OCI-LY3 (cell line): Measurements from ENCODE around the gene SLC13A3.

ENCODE experiments used
- H2AFZ ChIP-seq: fragments of 200-600, 300-600 bp; shearing (Covaris generic); 2 replicates; pipeline ENCODE4 v1.6.0; 2014; ENCODE audit warnings: antibody characterized with exemption, low read depth, low read length
- H3K27ac ChIP-seq: fragments of 200-600, 300-600 bp; sonication (generic); 2 replicates; pipeline ENCODE4 v1.5.1; 2014; ENCODE audit warnings: mild to moderate bottlenecking, low read length, moderate library complexity, mixed read lengths
- H3K27me3 ChIP-seq: fragments of 200-600, 300-600 bp; sonication (generic); 2 replicates; pipeline ENCODE4 v1.6.1; 2014; ENCODE audit warnings: low read depth, low read length, mixed read lengths
- H3K36me3 ChIP-seq: fragments of 200-600, 300-600 bp; sonication (generic); replicated peaks from 2 replicates; pipeline ENCODE3; 2014; ENCODE audit warnings: low read depth, low read length, mixed read lengths
- H3K4me1 ChIP-seq: fragments of 300-600, 200-600 bp; sonication (generic); 2 replicates; pipeline ENCODE4 v1.6.1; 2014; ENCODE audit warnings: low read length, mixed read lengths
- H3K4me2 ChIP-seq: fragments of 200-600, 300-600 bp; sonication (generic); 2 replicates; pipeline ENCODE4 v1.6.1; 2014; ENCODE audit warnings: low read length, mixed read lengths
- H3K4me3 ChIP-seq: fragments of 300-600, 200-600 bp; sonication (generic); 2 replicates; pipeline ENCODE4 v1.5.1; 2014; ENCODE audit warnings: antibody characterized with exemption, mild to moderate bottlenecking, low read length, moderate library complexity
- H3K79me2 ChIP-seq: fragments of 300-600, 200-600 bp; shearing (Covaris generic); 2 replicates; pipeline ENCODE4 v1.6.1; 2014; ENCODE audit warnings: mild to moderate bottlenecking, low read length, mixed read lengths
- H3K9ac ChIP-seq: fragments of 300-600, 200-600 bp; shearing (Covaris generic); 2 replicates; pipeline ENCODE4 v1.6.0; 2014; ENCODE audit warnings: mild to moderate bottlenecking, low read length, moderate library complexity
- H3K9me3 ChIP-seq: fragments of 200-600, 300-600 bp; shearing (Covaris generic); 2 replicates; pipeline ENCODE4 v1.6.1; 2014; ENCODE audit warnings: low read length, mixed read lengths; ENCODE audit not compliant: insufficient read depth
- H4K20me1 ChIP-seq: fragments of 200-600, 300-600 bp; sonication (generic); 2 replicates; pipeline ENCODE4 v1.6.1; 2016; ENCODE audit warnings: low read length, mixed read lengths; ENCODE audit not compliant: insufficient read depth
- EZH2phosphoT487 ChIP-seq: fragments of 200-600 bp; shearing (Covaris generic); IDR thresholded peaks from 2 replicates; pipeline ENCODE4 v1.6.1; 2018; ENCODE audit warnings: antibody characterized with exemption, mixed run types, low read depth
- TF ChIP-seq, protein P1 (sequence below): fragments of 200-600, 300-600 bp; sonication (generic); IDR thresholded peaks from 2 replicates; pipeline ENCODE4 v1.5.1; 2014; ENCODE audit warnings: antibody characterized with exemption, low read length, low read depth

The SLC13A3 gene

DNA sequence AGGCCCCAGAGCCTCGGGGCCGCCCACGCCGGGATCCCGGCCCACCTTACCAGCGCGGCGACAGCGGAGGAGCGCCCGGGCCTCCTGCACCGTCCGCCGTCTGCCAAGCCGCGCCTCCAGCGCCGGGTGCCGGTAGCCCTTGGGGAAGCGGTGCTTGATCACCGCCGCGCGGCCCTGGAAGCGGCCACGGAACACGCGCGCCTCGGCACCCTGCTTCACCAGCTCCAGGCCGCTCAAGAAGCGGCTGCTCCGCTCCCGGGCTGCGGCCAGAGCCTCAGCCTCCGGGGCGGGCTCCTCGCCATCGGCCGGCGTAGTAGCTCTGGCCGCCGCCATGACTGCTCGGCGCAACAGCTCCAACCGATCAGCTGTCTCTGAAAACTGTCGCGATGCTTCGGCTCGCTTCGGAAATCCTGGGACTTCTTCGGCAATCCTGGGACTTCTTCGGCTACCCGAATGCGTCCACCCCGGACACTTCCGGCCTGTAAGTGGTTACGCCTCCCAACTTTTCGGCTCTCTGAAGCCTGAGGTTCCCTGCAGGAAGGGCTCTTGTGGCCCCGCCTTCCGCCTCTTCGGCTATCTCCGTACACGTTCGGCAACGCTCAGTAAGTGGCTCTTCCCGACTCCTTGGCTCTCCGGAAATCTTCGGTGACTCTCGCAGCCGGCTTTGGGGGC lies 38.0 kb upstream of the SLC13A3 start, which contains the start of gene TP53RK:
TP53RK (minus strand) TSS at position 363 of the 672 bp plus-strand sequence; CDS start at position 333, 30 bp downstream.
- Histone ChIP-seq H3K4me2 (peak within 1 kb of the TSS; percentile 91), H3K79me2 (peaks cover 51% of the 10 kb centered on the region), H3K4me3 (peak within 1 kb of the TSS; percentile 79), H3K9me3 (no peaks in the 10 kb centered on the region), H3K27me3 (no peaks in the 10 kb centered on the region), H2AFZ (peak within 1 kb of the TSS; percentile 79), H3K4me1 (peaks cover 25% of the 10 kb centered on the region), H3K36me3 (peaks cover 31% of the 10 kb centered on the region), H3K27ac (peak within 1 kb of the TSS; percentile 56), H3K9ac (peak within 1 kb of the TSS; percentile 77), H4K20me1 (peaks cover 31% of the 10 kb centered on the region)
- TF ChIP-seq EZH2phosphoT487 = no peak
- TF ChIP-seq, protein P1, sequence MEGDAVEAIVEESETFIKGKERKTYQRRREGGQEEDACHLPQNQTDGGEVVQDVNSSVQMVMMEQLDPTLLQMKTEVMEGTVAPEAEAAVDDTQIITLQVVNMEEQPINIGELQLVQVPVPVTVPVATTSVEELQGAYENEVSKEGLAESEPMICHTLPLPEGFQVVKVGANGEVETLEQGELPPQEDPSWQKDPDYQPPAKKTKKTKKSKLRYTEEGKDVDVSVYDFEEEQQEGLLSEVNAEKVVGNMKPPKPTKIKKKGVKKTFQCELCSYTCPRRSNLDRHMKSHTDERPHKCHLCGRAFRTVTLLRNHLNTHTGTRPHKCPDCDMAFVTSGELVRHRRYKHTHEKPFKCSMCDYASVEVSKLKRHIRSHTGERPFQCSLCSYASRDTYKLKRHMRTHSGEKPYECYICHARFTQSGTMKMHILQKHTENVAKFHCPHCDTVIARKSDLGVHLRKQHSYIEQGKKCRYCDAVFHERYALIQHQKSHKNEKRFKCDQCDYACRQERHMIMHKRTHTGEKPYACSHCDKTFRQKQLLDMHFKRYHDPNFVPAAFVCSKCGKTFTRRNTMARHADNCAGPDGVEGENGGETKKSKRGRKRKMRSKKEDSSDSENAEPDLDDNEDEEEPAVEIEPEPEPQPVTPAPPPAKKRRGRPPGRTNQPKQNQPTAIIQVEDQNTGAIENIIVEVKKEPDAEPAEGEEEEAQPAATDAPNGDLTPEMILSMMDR = no peak

DNA sequence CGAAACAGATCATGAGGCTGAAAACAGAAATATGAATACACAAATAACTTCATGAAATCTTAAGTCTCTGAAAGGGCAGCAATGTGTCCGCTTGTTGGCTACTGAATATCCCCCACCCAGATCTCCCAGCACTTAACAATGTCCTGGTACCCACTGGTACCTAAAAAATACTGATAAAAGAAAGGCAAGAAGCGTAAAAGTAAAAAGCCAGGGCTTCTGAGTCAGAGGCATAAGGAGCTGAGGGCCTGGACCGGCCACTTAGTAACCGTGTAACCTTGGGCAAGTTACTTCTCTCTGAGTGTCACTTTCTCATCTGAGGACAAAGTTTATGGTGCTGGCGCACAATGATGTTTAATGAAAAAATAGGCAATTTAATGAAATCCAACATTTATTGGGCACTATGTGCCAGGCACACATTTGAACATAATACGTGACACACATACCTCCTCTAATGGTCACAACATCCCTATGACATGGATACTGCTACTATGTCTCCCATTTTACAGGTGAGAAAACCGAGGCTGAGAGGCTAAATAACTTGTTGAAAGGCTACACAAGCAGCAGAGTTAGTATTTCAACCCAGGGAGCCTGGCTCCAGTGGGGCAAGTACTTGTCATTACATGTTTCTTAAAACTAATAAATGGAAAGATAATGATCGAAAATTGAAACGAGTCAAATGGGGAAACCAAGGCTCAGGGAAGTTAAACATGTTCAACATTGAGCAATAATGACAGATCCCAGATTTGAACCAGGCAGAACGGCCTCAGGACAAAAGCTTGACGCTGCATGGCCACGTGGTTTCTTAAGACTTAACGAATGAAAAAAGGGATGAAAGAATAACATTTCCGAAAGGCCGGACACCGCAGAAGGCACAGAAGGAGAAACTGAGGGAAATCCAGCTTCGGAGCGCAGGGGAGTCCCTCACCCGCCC lies 37.2 kb upstream of the SLC13A3 start:
- peak overlapping the region; percentile 56 for H3K27ac ChIP-seq
- peak overlapping the region; percentile 77 for H3K9ac ChIP-seq
- H3K79me2 ChIP-seq = peaks cover 56% of the 10 kb centered on the region
- peaks cover 39% of the 10 kb centered on the region for H4K20me1 ChIP-seq
- peak overlapping the region; percentile 77; the same call in 1 of the 2 replicates for H2AFZ ChIP-seq
- no peaks in the 10 kb centered on the region for H3K27me3 ChIP-seq
- H3K9me3 ChIP-seq = no peaks in the 10 kb centered on the region
- H3K4me3 ChIP-seq = peak overlapping the region; percentile 79
- peak overlapping the region; percentile 91 for H3K4me2 ChIP-seq
- H3K36me3 ChIP-seq = peaks cover 32% of the 10 kb centered on the region
- TF ChIP-seq EZH2phosphoT487 = no peak
- TF ChIP-seq, protein P1 = no peak
- peaks cover 33% of the 10 kb centered on the region for H3K4me1 ChIP-seq

DNA sequence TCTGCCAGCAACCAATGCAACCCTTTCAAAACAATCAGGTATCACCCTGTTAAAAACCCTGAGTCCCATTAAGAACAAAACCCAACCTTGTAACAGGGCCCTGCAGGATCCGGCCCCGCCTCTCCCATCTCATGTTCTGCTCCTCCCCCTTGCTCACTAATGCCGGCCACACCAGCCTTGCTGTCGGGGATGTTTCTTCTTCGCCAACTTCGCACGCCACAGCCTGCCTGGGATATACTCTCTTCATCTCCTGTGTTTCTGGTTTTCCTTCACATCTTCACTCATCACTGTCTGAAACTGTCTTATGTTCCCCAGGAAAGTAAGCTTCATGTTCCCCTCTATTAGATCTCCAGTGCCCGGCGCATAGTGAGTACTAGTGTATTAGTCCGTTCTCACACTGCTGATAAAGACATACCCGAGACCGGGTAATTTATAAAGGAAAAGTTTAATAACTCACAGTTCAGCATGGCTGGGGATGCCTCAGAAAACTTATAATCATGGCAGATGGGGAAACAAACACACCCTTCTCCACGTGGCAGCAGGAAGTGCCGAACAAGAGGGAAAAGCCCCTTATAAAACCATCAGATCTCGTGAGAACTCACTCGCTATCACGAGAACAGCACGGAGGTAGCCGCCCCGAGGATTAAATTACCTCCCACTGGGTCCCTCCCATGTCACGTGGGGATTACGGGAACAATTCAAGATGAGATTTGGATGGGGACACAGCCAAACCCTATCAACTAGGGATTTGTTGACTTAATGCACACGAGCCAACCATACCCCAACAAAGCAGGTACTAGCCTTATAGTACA lies 32.9 kb upstream of the SLC13A3 start:
- peaks cover 37% of the 10 kb centered on the region for H3K36me3 ChIP-seq
- peaks cover 51% of the 10 kb centered on the region for H3K4me1 ChIP-seq
- H3K9ac ChIP-seq = no peak overlapping the region
- no peak overlapping the region for H2AFZ ChIP-seq
- H3K4me3 ChIP-seq = peak overlapping the region; percentile 23
- H3K9me3 ChIP-seq = no peaks in the 10 kb centered on the region
- peaks cover 55% of the 10 kb centered on the region for H3K79me2 ChIP-seq
- H3K27me3 ChIP-seq = no peaks in the 10 kb centered on the region
- H4K20me1 ChIP-seq = peaks cover 67% of the 10 kb centered on the region
- no peak for TF ChIP-seq EZH2phosphoT487
- TF ChIP-seq, protein P1 = no peak
- H3K27ac ChIP-seq = peak overlapping the region; percentile 33
- peak overlapping the region; percentile 67 for H3K4me2 ChIP-seq
